Upper lobe of right lung (tissue), 1 donor: Measurements from ENCODE around the gene NPW. TPM values are rescaled to one million over a fixed set of nuclear protein-coding genes. Genes with fewer than 3 reads are reported as not detected.

ENCODE experiments used
- ATAC-seq: fragments of 200-7000 bp; cut with Tn5 transposase; one replicate; pipeline ENCODE4 v1.9.1; 2020; ENCODE audit warnings: mild to moderate bottlenecking, moderate library complexity
- DNase-seq: peaks from one replicate; pipeline ENCODE4 v3.0.0-alpha.2; 2020
- H3K27ac ChIP-seq: fragments of 200-600 bp; one replicate; pipeline ENCODE4 v1.8.0; 2022
- H3K27me3 ChIP-seq: fragments of 200-600 bp; one replicate; pipeline ENCODE4 v1.8.0; 2022; ENCODE audit warnings: mild to moderate bottlenecking
- H3K36me3 ChIP-seq: fragments of 200-600 bp; one replicate; pipeline ENCODE4 v1.8.0; 2022
- H3K4me1 ChIP-seq: fragments of 200-600 bp; one replicate; pipeline ENCODE4 v1.8.0; 2022
- H3K4me3 ChIP-seq: fragments of 200-600 bp; one replicate; pipeline ENCODE4 v1.8.0; 2022; ENCODE audit warnings: mild to moderate bottlenecking
- H3K9me3 ChIP-seq: fragments of 200-600 bp; one replicate; pipeline ENCODE4 v1.8.0; 2022
- intact Hi-C: fragments of 100-400 bp; cut with DNase I; formaldehyde crosslinking; loops from one replicate; pipeline ENCODE4 v1.11.0; 2022
- total RNA-seq: library from RNA; stranded (reverse); fragmentation: NEBNext Ultra II Directional; extraction: Animal tissue kit (Norgen Biotek cat#: 25700); gene quantifications from one replicate; pipeline ENCODE4 v1.2.1, GENCODE V29; 2021
- TF ChIP-seq, protein P1 (sequence below): fragments of 200-600 bp; IDR thresholded peaks from one replicate; pipeline ENCODE4 v1.8.0; 2022; ENCODE audit warnings: antibody characterized with exemption
- donor health status: DM: no; HTN: yes; CAD: no; lungs with severe emphysema.

Gene NPW
- total RNA-seq, 1 donor from 2014 or later, result not detected

DNA sequence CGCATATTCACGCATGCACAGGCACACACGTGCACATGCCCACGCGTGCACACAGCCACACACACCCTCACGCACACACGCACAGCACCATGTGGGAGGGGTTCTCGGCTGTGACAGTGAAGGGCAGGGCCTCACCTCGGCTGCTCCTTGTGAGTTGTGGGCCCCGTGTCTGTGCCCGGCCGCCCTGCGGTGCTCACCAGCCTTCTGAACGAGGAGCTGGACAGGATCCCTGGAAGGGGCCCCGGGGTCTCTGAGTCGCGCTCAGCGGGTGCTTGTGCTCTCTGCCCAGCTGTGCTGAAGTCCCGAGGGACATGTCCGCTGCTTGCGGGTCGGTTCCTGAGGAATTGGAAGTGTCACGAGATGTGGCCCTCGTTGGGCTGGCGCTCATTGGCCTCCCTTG lies 44.3 kb downstream of the NPW start:
- TF ChIP-seq, protein P1, sequence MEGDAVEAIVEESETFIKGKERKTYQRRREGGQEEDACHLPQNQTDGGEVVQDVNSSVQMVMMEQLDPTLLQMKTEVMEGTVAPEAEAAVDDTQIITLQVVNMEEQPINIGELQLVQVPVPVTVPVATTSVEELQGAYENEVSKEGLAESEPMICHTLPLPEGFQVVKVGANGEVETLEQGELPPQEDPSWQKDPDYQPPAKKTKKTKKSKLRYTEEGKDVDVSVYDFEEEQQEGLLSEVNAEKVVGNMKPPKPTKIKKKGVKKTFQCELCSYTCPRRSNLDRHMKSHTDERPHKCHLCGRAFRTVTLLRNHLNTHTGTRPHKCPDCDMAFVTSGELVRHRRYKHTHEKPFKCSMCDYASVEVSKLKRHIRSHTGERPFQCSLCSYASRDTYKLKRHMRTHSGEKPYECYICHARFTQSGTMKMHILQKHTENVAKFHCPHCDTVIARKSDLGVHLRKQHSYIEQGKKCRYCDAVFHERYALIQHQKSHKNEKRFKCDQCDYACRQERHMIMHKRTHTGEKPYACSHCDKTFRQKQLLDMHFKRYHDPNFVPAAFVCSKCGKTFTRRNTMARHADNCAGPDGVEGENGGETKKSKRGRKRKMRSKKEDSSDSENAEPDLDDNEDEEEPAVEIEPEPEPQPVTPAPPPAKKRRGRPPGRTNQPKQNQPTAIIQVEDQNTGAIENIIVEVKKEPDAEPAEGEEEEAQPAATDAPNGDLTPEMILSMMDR, result no peak
- intact Hi-C loops, result no loop called here
- H3K27me3 ChIP-seq, result no peaks in the 10 kb centered on the region
- no peaks in the 10 kb centered on the region for H3K9me3 ChIP-seq
- DNase-seq (no peak), ATAC-seq (no peak)
- H3K4me1 ChIP-seq, result no peaks in the 10 kb centered on the region
- H3K4me3 ChIP-seq, result no peak overlapping the region
- no peak overlapping the region for H3K27ac ChIP-seq
- H3K36me3 ChIP-seq, result peaks cover 67% of the 10 kb centered on the region

DNA sequence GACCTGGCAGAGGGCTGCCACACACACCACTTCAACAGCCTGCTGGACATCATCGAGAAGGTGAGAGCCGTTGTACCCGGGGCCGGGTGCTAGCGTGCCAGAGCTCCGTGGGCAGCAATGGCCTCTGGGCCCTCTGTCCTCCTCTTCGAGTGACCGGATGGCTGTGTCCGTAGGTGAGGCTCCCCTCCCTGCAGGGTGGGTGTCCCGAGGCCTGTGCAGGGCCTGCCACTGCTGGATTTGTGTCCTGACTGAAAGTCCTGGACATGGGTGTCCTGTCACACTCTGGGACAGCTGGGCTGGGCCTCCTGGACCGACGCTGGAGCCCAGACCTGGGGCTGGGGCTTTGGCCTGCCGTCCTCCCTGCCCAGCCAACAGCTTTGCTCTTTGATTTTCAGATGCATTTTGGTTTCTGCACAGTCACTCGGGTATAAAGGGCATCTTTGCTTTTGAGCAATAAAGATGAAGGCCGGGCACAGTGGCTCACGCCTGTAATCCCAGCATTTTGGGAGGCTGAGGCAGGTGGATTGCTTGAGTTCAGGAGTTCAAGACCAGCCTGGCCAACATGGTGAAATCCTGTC lies 44.9 kb downstream of the NPW start:
- no peak for ATAC-seq
- Histone ChIP-seq H3K36me3 (peaks cover 67% of the 10 kb centered on the region), H3K4me1 (no peaks in the 10 kb centered on the region), H3K9me3 (no peaks in the 10 kb centered on the region), H3K27ac (no peak overlapping the region), H3K4me3 (no peak overlapping the region), H3K27me3 (no peaks in the 10 kb centered on the region)
- TF ChIP-seq, protein P1, result no peak
- intact Hi-C loops, result no loop called here
- no peak for DNase-seq

DNA sequence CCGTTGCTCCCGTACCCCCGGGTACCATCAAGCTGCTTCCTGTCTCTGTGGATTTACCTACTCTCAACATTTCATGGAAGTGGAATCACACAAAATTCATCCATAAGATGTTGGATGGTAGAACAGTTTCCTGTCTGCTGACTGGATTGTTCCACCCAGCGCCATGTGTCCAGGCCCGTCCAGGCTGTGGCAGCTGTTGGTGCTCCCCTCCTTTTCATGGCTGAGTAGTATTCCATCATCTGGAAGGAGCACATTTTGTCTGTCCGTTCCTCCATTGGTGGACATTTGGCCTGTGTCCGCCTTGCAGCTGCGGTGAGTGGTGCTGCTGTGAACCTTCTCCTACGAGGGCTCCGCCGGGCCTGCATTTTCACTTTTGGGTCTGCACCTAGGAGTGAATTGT lies 46.6 kb downstream of the NPW start:
- Histone ChIP-seq H3K4me3 (no peak overlapping the region), H3K27ac (no peak overlapping the region), H3K36me3 (peaks cover 65% of the 10 kb centered on the region), H3K27me3 (no peaks in the 10 kb centered on the region), H3K9me3 (no peaks in the 10 kb centered on the region), H3K4me1 (no peaks in the 10 kb centered on the region)
- intact Hi-C loops, result no loop called here
- ATAC-seq (no peak), DNase-seq (no peak)
- TF ChIP-seq, protein P1, result no peak

Other genes with a start within 250 kb of the NPW start
- gene NME3, start 248.2 kb upstream of the NPW start, total RNA-seq, result 67.2 TPM
- gene EME2, start 247.0 kb upstream of the NPW start, total RNA-seq, result 19.2 TPM
- 62.7 TPM for gene MRPS34, start 246.7 kb upstream of the NPW start, total RNA-seq
- gene SPSB3, start 237.2 kb upstream of the NPW start, total RNA-seq, result 43.0 TPM
- gene NUBP2, start 236.8 kb upstream of the NPW start, total RNA-seq, result 38.9 TPM
- gene IGFALS, start 226.1 kb upstream of the NPW start, total RNA-seq, result 2.5 TPM
- gene HAGH, start 193.0 kb upstream of the NPW start, total RNA-seq, result 71.8 TPM
- 17.2 TPM for gene FAHD1, start 192.6 kb upstream of the NPW start, total RNA-seq
- not detected for gene MEIOB, start 147.6 kb upstream of the NPW start, total RNA-seq
- gene HS3ST6, start 101.4 kb upstream of the NPW start, total RNA-seq, result not detected
- gene MSRB1, start 76.6 kb upstream of the NPW start, total RNA-seq, result 28.8 TPM
- gene RPL3L, start 65.1 kb upstream of the NPW start, total RNA-seq, result not detected
- gene NDUFB10, start 60.2 kb upstream of the NPW start, total RNA-seq, result 86.7 TPM
- 1,490 TPM for gene RPS2, start 55.0 kb upstream of the NPW start, total RNA-seq
- gene RNF151, start 52.9 kb upstream of the NPW start, total RNA-seq, result not detected
- gene TBL3, start 47.7 kb upstream of the NPW start, total RNA-seq, result 24.7 TPM
- 1.8 TPM for gene NOXO1, start 38.3 kb upstream of the NPW start, total RNA-seq
- gene GFER, start 35.6 kb upstream of the NPW start, total RNA-seq, result 23.1 TPM
- 0.61 TPM for gene SYNGR3, start 29.8 kb upstream of the NPW start, total RNA-seq
- gene ZNF598, start 10.0 kb upstream of the NPW start, total RNA-seq, result 38.2 TPM
- 363 TPM for gene NHERF2, start 7.1 kb downstream of the NPW start, total RNA-seq
- gene NTHL1, start 28.0 kb downstream of the NPW start, total RNA-seq, result 26.4 TPM
- gene TSC2, start 28.2 kb downstream of the NPW start, total RNA-seq, result 119 TPM
- 84.8 TPM for gene PKD1, start 116.1 kb downstream of the NPW start, total RNA-seq
- gene RAB26, start 128.8 kb downstream of the NPW start, total RNA-seq, result 0.67 TPM
- gene TRAF7, start 136.0 kb downstream of the NPW start, total RNA-seq, result 64.3 TPM
- gene CASKIN1, start 176.8 kb downstream of the NPW start, total RNA-seq, result 0.06 TPM
- gene MLST8, start 185.7 kb downstream of the NPW start, total RNA-seq, result 29.9 TPM
- gene BRICD5, start 191.1 kb downstream of the NPW start, total RNA-seq, result 7.5 TPM
- gene PGP, start 195.1 kb downstream of the NPW start, total RNA-seq, result 15.0 TPM
- 22.6 TPM for gene E4F1, start 203.8 kb downstream of the NPW start, total RNA-seq
- 0.78 TPM for gene DNASE1L2, start 216.7 kb downstream of the NPW start, total RNA-seq
- gene ECI1, start 231.8 kb downstream of the NPW start, total RNA-seq, result 46.2 TPM
- 116 TPM for gene RNPS1, start 248.3 kb downstream of the NPW start, total RNA-seq